ENCODE data around the gene OSTF1. TPM values are rescaled to one million over a fixed set of nuclear protein-coding genes. Genes with fewer than 3 reads are reported as not detected.

OSTF1 gene
- total RNA-seq, 1 experiment from 2014 or later, result 26.5 TPM

DNA sequence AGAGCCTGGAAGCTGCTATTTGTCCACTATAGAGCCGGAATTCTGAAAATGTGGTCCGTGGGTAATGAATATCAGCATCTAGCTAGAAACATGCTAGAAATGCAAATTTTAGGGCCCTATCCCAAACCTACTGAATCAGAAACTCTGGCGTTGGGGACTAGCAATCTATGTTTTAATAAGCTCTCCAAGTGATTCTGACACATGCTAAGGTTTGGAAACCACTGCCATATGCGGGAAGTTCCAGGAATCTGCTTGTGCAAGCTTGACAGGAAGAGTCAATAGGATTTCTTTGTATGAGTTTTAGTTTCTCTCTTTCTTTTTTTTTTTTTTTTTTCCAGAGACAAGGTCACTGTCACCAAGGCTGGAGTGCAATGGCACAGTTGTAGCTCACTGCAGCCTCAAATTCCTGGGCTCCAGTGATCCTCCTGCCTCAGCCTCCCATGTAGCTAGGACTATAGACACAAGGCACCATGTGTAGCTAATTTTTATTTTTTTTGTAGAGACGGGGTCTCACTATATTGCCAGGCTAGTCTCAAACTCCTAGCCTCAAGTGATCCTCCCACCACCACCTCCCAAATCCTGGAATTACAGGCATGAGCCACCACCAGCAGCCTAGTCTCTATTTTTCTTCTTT lies 33.8 kb upstream of the OSTF1 start:
- CTCF ChIA-PET, result no interaction called here
- H3K27me3 ChIP-seq (ENCODE audit: low read length), result no peaks in the 10 kb centered on the region
- ATAC-seq (no peak), DNase-seq (no peak)
- H3K4me3 ChIP-seq (ENCODE audit: low read length), result no peak overlapping the region
- H3K79me2 ChIP-seq (ENCODE audit: low read length), result no peaks in the 10 kb centered on the region
- no peaks in the 10 kb centered on the region for H3K9me3 ChIP-seq (ENCODE audit: low read length)
- intact Hi-C loops (cut with micrococcal nuclease), result no loop called here
- TF ChIP-seq EZH2 (IDR thresholded peaks at IDR 0.05; ENCODE audit: low read length, unreplicated experiment), result no peak
- no peak for TF ChIP-seq EZH2phosphoT487 (IDR thresholded peaks at IDR 0.05; ENCODE audit: borderline replicate concordance, low read length)
- POLR2A ChIA-PET (ENCODE audit: unreplicated experiment), result interaction anchor here (0.6 kb wide), 1 partner anchor 27 kb away, joined by 6 read pairs; no protein-coding TSS in a partner anchor
- no peaks in the 10 kb centered on the region for H3K36me3 ChIP-seq (ENCODE audit: low read depth, low read length)
- no peak overlapping the region for H3K9ac ChIP-seq (ENCODE audit: low read length)
- H3K27ac ChIP-seq (ENCODE audit: low read length), result no peak overlapping the region
- H3K4me1 ChIP-seq (ENCODE audit: insufficient read depth, low read length), result no peaks in the 10 kb centered on the region
- no peaks in the 10 kb centered on the region for H3F3A ChIP-seq (ENCODE audit: low read length, unreplicated experiment)
- no peaks in the 10 kb centered on the region for H3K9me2 ChIP-seq (replicated peaks; ENCODE audit: low read length)
- H3K4me2 ChIP-seq (ENCODE audit: low read length), result no peak overlapping the region
- no peak overlapping the region for H2AFZ ChIP-seq (ENCODE audit: low read length)
- BruUV-seq (replicated peaks), result no TSS peak
- no peaks in the 10 kb centered on the region for H4K20me1 ChIP-seq (ENCODE audit: low read length)

DNA sequence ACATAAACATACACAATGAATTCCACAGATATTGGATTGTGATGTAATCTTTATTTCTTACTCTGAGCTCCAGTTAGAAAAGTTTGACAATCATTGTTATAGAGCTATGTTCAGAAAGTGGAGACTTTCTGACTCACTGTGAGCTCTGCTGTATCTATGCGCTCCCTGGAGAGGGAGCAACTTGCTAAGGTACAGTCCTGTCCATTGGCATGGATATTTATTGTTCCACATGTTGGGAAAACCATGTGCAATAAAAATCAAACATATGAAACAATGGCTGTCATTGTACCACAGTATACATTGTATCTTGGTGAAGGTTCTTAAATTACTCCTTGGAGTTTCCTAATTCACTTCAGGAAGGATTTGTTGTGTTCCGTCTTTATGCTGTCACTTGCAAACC lies 27.1 kb upstream of the OSTF1 start:
- Histone ChIP-seq H4K20me1 (ENCODE audit: low read length) (no peaks in the 10 kb centered on the region), H3K9me3 (ENCODE audit: low read length) (no peaks in the 10 kb centered on the region), H3K9me2 (replicated peaks; ENCODE audit: low read length) (no peaks in the 10 kb centered on the region), H3K4me3 (ENCODE audit: low read length) (no peak overlapping the region), H3K9ac (ENCODE audit: low read length) (no peak overlapping the region), H3K4me2 (ENCODE audit: low read length) (no peak overlapping the region), H3K79me2 (ENCODE audit: low read length) (no peaks in the 10 kb centered on the region), H3K27me3 (ENCODE audit: low read length) (no peaks in the 10 kb centered on the region), H3F3A (ENCODE audit: low read length, unreplicated experiment) (no peaks in the 10 kb centered on the region), H3K27ac (ENCODE audit: low read length) (no peak overlapping the region), H2AFZ (ENCODE audit: low read length) (no peak overlapping the region), H3K36me3 (ENCODE audit: low read depth, low read length) (no peaks in the 10 kb centered on the region), H3K4me1 (ENCODE audit: insufficient read depth, low read length) (no peaks in the 10 kb centered on the region)
- ATAC-seq (no peak), DNase-seq (peak; percentile 1)
- ChIA-PET POLR2A (ENCODE audit: unreplicated experiment) (no interaction called here), CTCF (no interaction called here)
- intact Hi-C loops (cut with micrococcal nuclease), result no loop called here
- BruUV-seq (replicated peaks), result no TSS peak
- TF ChIP-seq, protein P1, sequence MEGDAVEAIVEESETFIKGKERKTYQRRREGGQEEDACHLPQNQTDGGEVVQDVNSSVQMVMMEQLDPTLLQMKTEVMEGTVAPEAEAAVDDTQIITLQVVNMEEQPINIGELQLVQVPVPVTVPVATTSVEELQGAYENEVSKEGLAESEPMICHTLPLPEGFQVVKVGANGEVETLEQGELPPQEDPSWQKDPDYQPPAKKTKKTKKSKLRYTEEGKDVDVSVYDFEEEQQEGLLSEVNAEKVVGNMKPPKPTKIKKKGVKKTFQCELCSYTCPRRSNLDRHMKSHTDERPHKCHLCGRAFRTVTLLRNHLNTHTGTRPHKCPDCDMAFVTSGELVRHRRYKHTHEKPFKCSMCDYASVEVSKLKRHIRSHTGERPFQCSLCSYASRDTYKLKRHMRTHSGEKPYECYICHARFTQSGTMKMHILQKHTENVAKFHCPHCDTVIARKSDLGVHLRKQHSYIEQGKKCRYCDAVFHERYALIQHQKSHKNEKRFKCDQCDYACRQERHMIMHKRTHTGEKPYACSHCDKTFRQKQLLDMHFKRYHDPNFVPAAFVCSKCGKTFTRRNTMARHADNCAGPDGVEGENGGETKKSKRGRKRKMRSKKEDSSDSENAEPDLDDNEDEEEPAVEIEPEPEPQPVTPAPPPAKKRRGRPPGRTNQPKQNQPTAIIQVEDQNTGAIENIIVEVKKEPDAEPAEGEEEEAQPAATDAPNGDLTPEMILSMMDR (conservative IDR thresholded peaks at IDR 0.05; ENCODE audit: low read depth, low read length), result no peak
- TF ChIP-seq EZH2phosphoT487 (IDR thresholded peaks at IDR 0.05; ENCODE audit: borderline replicate concordance, low read length) (no peak), EZH2 (IDR thresholded peaks at IDR 0.05; ENCODE audit: low read length, unreplicated experiment) (no peak)

DNA sequence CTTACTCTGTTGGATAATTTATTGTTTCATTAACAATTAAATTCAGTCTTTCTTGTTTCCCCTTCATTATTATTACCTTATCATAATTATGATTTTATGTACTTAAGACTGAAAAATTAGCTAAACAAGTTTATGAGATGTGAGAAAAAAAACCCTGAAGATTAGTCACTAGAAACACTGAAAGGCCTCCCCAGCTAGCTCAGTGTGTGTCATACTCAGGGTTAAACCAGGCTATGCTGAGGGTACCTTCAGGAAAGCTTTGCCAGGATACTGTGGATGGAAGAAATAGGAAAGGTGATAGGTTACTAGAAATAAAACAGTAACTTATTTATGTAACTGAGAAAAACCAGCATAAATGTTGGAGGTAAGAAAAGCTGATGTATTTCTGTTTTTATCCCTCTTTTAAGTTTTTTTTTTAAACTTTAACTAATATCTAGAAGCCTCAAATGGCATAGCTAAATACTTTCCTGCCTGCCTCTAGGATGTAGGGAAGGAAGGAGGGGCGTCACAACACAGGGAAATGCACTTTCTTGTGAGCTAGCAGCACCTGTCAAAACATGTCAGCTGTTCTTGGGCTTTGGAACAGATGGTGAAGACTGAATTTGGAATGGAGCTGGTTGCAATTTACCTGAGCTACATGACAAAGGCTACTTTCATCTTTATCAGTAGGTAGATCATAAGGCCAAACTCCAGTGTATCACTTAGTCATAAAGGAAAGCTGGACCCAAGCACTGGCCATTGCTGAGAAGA lies 24.6 kb upstream of the OSTF1 start:
- intact Hi-C loops (cut with micrococcal nuclease), result loop anchor here (1.0 kb wide), 1 partner anchor 25 kb away; the partner anchor contains the start of genes NMRK1 and OSTF1
- Histone ChIP-seq H3K27me3 (ENCODE audit: low read length) (no peaks in the 10 kb centered on the region), H3K4me2 (ENCODE audit: low read length) (no peak overlapping the region), H3K4me3 (ENCODE audit: low read length) (no peak overlapping the region), H3K27ac (ENCODE audit: low read length) (no peak overlapping the region), H3K9me2 (replicated peaks; ENCODE audit: low read length) (no peaks in the 10 kb centered on the region), H3K9me3 (ENCODE audit: low read length) (no peaks in the 10 kb centered on the region), H3K79me2 (ENCODE audit: low read length) (no peaks in the 10 kb centered on the region), H3K4me1 (ENCODE audit: insufficient read depth, low read length) (no peaks in the 10 kb centered on the region), H4K20me1 (ENCODE audit: low read length) (no peaks in the 10 kb centered on the region), H3K36me3 (ENCODE audit: low read depth, low read length) (no peaks in the 10 kb centered on the region), H2AFZ (ENCODE audit: low read length) (no peak overlapping the region), H3K9ac (ENCODE audit: low read length) (no peak overlapping the region), H3F3A (ENCODE audit: low read length, unreplicated experiment) (no peaks in the 10 kb centered on the region)
- TF ChIP-seq EZH2phosphoT487 (IDR thresholded peaks at IDR 0.05; ENCODE audit: borderline replicate concordance, low read length), result no peak
- TF ChIP-seq, protein P1 (conservative IDR thresholded peaks at IDR 0.05; ENCODE audit: low read depth, low read length), result no peak
- no peak for TF ChIP-seq EZH2 (IDR thresholded peaks at IDR 0.05; ENCODE audit: low read length, unreplicated experiment)
- peak; percentile 2 for DNase-seq
- ATAC-seq, result no peak
- BruUV-seq (replicated peaks), result no TSS peak
- ChIA-PET CTCF (interaction anchor here (0.6 kb wide), 1 partner anchor 1238 kb away, joined by 3 read pairs; no protein-coding TSS in a partner anchor), POLR2A (ENCODE audit: unreplicated experiment) (interaction anchor here (0.6 kb wide), 1 partner anchor 25 kb away, joined by 3 read pairs; the partner anchor contains the start of gene OSTF1)

Measured in PC-3 (cell line).